Ishikawa (cell line): ENCODE results near the gene GNAL.

Experiments used
- CEBPB ChIP-seq: IDR thresholded peaks from 2 replicates; pipeline ENCODE4 v1.6.1; 2012
- EGR1 ChIP-seq: IDR thresholded peaks from 2 replicates; pipeline ENCODE4 v1.6.1; 2012
- EP300 ChIP-seq: IDR thresholded peaks from 2 replicates; pipeline ENCODE4 v1.6.1; 2012; ENCODE audit warnings: borderline replicate concordance
- NFIC ChIP-seq: IDR thresholded peaks from 2 replicates; pipeline ENCODE4 v1.6.1; 2012
- RAD21 ChIP-seq: IDR thresholded peaks from 2 replicates; pipeline ENCODE4 v1.6.1; 2012; ENCODE audit warnings: low read depth
- TAF1 ChIP-seq: IDR thresholded peaks from 2 replicates; pipeline ENCODE4 v1.6.1; 2012; ENCODE audit warnings: low read depth, mild to moderate bottlenecking
- TCF12 ChIP-seq: IDR thresholded peaks from 2 replicates; pipeline ENCODE4 v1.6.1; 2012; ENCODE audit warnings: low read depth
- TEAD4 ChIP-seq: IDR thresholded peaks from 2 replicates; pipeline ENCODE4 v1.6.1; 2012
- TF ChIP-seq, protein P1 (sequence below): IDR thresholded peaks from 2 replicates; pipeline ENCODE4 v1.6.1; 2012

DNA sequence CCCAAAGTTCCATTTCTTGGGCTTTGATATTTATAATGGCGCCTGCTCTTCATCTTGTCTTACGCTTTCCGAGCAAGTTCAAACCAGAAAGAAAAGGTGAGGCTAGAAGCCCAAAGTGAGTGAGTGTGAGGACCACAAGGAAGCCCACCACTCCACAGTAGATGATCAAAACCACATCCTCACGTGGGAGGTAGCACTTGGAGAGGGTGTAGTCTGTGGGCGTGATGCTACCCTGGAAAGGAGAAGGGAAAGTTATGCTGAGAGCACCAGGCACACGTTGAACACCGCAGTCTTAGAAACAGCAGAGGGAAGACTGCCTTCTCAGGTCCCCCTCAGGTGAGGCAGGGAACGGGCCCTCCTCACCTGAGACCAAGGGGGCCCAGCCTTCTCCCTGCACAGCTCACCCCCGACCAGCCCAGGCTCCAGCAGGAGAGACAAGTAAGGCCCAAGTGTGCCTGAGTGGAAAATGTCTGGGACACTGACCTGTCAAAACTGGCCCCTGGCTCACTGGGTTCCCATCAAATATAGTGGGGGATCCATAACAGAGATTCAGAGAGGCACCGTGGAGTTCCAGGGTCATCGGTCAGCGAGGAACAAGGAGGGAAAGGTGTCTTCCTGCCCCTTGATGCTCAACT lies 195.4 kb downstream of the GNAL start:
- TF ChIP-seq CEBPB: no peak
- no peak for TF ChIP-seq TCF12
- TF ChIP-seq RAD21: no peak
- no peak for TF ChIP-seq NFIC
- no peak for TF ChIP-seq EGR1
- no peak for TF ChIP-seq TAF1
- TF ChIP-seq, protein P1, sequence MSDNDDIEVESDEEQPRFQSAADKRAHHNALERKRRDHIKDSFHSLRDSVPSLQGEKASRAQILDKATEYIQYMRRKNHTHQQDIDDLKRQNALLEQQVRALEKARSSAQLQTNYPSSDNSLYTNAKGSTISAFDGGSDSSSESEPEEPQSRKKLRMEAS: no peak
- no peak for TF ChIP-seq TEAD4
- TF ChIP-seq EP300: no peak
